ENCODE data around the gene CNOT3. TPM values are rescaled to one million over a fixed set of nuclear protein-coding genes. Genes with fewer than 3 reads are reported as not detected.

The CNOT3 gene
- total and polyA plus RNA-seq, 2 of the 13 experiments (the other 11 are each of a cell fraction or from before 2014, with no cell fraction given), result 4.3 to 5.8 TPM

DNA sequence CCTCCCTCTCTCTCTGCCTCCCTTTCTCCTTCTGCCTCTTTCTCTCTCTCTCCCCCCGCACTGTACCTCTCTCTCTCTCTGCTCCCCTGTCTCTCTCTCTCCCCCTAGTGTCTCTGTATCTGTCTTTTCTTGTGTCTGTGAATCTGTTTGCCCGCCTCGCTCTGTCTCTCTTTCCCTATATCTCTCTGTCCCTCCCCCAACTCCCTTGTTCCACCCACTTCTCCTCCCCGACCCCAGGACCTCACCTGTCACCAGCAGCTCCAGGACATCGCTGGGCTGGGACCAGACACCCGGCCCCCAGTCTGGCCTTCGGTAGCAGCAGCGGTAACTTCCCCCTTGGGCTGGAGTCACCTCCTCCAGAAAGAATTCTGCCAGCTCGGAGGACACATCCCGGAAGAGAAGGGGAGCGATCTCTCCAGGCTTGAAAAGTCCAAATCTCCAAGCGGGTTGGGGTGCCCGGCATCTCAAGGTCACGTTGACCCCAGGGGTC lies 40.9 kb upstream of the CNOT3 start (continued):
- TF ChIP-seq, protein P1, sequence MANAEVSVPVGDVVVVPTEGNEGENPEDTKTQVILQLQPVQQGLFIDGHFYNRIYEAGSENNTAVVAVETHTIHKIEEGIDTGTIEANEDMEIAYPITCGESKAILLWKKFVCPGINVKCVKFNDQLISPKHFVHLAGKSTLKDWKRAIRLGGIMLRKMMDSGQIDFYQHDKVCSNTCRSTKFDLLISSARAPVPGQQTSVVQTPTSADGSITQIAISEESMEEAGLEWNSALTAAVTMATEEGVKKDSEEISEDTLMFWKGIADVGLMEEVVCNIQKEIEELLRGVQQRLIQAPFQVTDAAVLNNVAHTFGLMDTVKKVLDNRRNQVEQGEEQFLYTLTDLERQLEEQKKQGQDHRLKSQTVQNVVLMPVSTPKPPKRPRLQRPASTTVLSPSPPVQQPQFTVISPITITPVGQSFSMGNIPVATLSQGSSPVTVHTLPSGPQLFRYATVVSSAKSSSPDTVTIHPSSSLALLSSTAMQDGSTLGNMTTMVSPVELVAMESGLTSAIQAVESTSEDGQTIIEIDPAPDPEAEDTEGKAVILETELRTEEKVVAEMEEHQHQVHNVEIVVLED (CRISPR knock-in tag; IDR thresholded peaks at IDR 0.05; ENCODE audit: borderline replicate concordance), result no peak
- TF ChIP-seq MIER2 (CRISPR knock-in tag; IDR thresholded peaks at IDR 0.05), result no peak
- TF ChIP-seq, protein P2, sequence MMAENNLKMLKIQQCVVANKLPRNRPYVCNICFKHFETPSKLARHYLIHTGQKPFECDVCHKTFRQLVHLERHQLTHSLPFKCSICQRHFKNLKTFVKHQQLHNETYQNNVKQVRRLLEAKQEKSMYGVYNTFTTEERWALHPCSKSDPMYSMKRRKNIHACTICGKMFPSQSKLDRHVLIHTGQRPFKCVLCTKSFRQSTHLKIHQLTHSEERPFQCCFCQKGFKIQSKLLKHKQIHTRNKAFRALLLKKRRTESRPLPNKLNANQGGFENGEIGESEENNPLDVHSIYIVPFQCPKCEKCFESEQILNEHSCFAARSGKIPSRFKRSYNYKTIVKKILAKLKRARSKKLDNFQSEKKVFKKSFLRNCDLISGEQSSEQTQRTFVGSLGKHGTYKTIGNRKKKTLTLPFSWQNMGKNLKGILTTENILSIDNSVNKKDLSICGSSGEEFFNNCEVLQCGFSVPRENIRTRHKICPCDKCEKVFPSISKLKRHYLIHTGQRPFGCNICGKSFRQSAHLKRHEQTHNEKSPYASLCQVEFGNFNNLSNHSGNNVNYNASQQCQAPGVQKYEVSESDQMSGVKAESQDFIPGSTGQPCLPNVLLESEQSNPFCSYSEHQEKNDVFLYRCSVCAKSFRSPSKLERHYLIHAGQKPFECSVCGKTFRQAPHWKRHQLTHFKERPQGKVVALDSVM (CRISPR knock-in tag; IDR thresholded peaks at IDR 0.05), result peak; percentile 65; the same call in 1 of the 2 replicates
- TF ChIP-seq LBX2 (CRISPR knock-in tag; IDR thresholded peaks at IDR 0.05; ENCODE audit: borderline replicate concordance), result no peak
- no peak for TF ChIP-seq TIGD3 (CRISPR knock-in tag; IDR thresholded peaks at IDR 0.05; ENCODE audit: borderline replicate concordance)

Measured in HepG2 (cell line).